ENCODE results near the gene PPP2R1B.
A peak's percentile ranks its signal among the peaks of the same experiment; 100 is the strongest.
"Not testable (repeated sequence)": the region's sequence is repeated elsewhere in the genome, so short reads cannot be mapped to it uniquely, and the experiment has no call there.

The PPP2R1B gene

DNA sequence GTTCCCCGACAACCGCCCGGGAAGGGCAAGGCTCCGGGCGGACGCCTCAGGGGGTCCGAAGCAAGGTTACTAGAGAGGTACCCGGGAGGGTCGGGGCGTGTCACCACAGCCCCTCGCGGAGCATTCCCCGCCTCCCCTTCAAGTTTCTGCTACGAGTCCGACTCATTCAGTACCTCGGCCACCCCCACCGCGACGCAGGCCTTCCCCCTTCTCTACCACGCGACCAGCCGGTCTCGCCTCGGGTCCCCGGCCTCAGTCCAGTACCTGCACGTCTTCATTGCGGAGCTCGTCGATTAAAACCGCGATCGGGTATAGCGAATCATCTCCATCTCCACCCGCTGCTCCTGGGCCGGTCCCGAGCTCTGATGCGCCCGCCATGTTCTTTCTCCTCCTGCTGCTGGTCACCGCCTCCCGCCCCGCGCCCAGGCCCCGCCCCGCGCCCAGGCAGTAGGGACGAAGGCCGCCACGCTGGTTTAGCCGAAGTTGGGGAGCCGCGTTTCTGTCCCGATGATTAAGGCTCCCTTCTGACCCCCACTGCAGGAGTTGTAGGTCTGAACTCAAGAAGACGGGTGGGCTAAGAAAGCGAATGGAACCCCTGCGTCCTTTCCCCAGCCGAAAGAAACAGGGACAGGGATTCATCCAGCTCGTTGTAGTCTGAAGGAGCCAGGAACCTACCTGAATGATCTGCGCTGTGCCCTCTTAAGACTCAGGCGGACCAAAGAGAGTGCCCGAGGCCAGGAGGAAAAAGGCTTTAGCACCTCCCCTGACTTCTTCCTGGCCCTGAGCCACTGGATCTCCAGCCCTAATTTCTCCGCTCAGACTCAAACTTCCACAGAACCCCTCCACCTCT is at the start of gene PPP2R1B:
Gene PPP2R1B (minus strand): TSS at position 406 of the 850 bp plus-strand sequence. CDS start 28 bp downstream, at position 378.
- DNase-seq (ENCODE audit: low spot score) = peak; percentile 92

GRCh38 chr11:111815489-111815888 is 49.3 kb upstream of the PPP2R1B start:
- no peak for DNase-seq (ENCODE audit: low spot score)

GRCh38 chr11:111814557-111815320 is 48.5 kb upstream of the PPP2R1B start:
- no peak for DNase-seq (ENCODE audit: low spot score)

GRCh38 chr11:111814106-111814505 is 47.9 kb upstream of the PPP2R1B start:
- no peak for DNase-seq (ENCODE audit: low spot score)

DNA sequence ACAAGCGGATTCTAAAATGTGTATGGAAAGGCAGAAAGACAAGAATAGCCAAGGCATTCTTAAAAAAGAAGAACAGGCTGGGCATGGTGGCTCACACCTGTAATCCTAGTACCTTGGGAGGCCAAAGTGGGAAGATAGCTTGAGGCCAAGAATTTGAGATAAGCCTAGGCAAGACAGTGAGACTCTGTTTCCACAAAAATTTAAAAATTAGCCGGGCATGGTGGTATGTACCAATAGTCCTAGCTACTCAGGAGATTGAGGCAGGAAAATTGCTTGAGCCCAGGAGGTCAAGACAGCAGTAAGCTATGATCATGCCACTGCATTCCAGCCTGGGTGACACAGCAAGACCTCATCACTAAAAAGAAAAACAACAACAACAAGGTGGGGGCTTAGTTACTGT is 46.0 kb upstream of the PPP2R1B start:
- DNase-seq (ENCODE audit: low spot score) = no peak

DNA sequence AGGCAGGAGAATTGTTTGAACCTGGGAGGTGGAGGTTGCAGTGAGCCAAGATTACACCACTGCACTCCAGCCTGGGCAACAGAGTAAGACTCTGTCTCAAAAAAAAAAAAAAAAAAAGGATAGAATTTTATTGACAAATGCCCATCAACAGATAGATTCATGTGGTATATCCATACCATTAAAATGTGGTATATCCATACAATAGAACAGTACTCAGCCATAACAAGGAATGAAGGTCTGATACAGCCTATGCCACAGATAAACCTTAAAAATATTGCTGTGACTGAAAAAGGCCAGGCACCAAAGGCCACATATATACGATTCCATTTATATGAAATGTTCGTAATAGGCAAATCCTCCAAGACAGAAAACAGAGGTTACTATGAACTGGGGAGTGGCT is 45.3 kb upstream of the PPP2R1B start:
- DNase-seq (ENCODE audit: low spot score) = no peak

DNA sequence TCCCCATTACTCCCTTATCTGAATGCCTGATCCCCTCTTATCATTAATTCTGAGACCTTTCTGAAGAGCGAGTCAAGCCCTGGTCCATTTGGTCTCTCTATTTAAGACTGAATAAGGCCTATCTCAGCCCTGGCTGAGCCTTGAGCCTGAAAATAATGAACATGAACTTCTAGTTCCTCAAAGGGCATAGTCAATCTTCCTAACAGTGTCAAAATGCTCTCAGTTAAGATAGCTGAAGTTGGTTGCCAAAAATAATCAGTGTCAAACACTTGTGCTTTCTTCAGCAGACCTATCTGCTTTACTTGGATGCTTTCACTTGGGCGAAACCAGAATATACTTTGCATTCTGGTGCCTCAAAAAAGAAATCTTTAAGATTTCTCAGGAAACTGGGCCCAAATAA is 42.6 kb upstream of the PPP2R1B start:
- no peak for DNase-seq (ENCODE audit: low spot score)

DNA sequence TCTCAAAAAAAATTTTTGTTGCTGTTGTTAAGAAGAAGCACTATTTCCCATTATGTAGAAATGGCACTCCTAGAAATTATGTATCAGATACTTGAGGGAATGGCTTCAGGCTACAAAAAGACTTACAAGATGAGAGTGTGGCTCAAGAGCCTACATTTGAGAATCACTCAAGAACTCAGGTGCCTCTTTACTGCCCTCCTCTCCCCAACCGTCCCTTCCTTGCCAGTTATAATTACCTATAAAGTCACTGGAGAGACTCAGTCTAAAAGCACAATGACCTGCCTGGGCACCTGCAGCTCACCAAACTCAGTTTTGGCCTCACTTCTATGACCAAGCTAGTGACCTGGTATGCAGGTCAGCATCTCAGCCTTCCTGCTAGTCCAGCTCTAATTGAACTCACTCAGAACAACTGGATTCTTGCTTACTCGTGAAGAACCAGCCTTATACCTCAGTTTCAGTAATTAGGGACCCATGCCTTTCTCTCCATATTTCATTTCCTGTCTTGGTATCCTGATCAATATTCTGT is 41.9 kb upstream of the PPP2R1B start:
- DNase-seq (ENCODE audit: low spot score) = no peak

GRCh38 chr11:111807076-111807475 is 40.9 kb upstream of the PPP2R1B start:
- DNase-seq (ENCODE audit: low spot score) = no peak

DNA sequence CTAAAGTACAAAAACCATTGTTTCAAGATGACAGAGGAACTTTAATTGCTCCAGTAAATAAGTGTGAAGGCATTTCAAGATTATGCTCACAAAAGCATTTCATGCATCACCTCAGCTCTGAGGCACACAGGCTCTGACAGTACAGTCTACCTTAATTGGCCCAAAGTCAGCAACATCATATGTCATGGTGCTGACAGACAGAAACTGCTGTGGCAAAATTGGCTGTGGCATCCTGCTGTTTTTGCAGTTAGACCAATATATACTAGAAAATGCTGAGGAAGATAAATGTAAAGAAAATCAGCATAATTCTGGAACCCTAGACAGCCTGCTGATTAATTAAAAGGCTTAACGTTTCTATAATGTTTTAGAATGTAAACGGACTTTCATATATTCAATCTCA is 34.9 kb upstream of the PPP2R1B start:
- DNase-seq (ENCODE audit: low spot score) = no peak

DNA sequence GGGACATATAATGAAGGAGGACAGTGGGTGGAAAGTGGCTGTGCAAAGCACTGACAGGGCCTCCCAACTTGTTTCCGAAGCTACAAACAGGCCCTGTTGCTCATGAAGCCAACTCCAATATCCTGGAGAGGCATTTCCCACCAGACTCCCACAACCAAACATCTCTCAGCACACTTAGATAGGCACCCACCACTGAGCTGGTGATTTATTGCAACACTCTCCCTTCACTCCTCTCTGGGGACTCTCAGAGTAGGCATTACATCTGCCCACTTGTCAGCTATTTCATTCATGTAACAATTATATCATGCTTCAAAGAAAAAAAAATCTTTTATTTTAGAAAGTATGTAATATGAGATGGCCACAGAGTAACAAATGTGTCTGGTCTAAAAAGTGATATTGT is 32.1 kb upstream of the PPP2R1B start:
- no peak for DNase-seq (ENCODE audit: low spot score)

GRCh38 chr11:111797145-111797581 is 31.0 kb upstream of the PPP2R1B start:
- no peak for DNase-seq (ENCODE audit: low spot score)

DNA sequence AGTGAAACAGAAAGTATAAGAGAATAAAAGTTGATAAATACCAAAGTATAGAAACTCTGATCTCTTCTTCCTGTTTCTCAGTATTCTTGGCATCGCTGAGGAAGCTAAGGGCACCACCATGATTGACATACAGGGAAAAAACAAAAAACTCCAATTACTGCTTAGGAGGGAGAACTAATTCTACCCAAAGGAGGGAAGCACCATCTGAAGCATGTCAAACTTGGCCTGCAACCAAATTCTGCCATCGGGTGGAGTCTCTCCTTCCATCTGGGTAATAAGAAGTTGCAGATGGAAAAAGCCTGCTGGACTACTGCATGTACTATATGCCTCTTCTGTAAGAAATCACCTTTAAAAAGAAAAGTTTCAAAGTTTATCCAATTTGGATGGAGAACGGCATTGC is 30.5 kb upstream of the PPP2R1B start:
- no peak for DNase-seq (ENCODE audit: low spot score)

DNA sequence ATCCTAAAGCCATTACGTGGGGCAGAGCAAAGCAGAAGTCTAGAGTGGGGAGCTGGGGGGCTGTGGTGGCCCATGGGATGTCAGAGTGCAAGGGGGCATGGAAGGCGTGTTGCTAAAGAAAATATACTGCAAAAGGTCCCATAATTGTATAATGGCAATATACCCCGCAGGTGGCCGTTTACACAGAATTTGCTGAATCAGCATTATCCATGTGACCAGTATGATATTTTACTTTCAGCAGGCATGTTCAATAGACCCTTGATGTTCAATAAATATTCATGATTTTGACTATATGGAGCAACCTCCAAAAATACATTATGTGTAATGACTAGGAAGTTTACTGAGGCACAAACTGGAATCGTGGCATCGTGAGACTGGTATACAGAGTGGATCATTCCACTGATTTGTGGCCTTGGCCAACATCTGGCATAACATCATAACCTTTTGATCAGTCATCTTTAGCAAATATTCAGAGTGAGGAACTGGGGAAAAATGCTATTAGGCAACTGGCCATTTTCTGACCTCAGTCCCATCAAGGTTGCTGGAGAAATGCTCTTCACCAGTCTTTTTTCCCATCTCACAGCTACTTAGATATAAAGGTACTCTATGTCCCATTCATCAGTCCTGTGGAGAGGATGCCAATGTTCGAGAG is 29.3 kb upstream of the PPP2R1B start:
- no peak for DNase-seq (ENCODE audit: low spot score)

- no peak for DNase-seq (ENCODE audit: low spot score)
These were observed 27.7 kb upstream of the PPP2R1B start for GRCh38 chr11:111793863-111794262.

DNA sequence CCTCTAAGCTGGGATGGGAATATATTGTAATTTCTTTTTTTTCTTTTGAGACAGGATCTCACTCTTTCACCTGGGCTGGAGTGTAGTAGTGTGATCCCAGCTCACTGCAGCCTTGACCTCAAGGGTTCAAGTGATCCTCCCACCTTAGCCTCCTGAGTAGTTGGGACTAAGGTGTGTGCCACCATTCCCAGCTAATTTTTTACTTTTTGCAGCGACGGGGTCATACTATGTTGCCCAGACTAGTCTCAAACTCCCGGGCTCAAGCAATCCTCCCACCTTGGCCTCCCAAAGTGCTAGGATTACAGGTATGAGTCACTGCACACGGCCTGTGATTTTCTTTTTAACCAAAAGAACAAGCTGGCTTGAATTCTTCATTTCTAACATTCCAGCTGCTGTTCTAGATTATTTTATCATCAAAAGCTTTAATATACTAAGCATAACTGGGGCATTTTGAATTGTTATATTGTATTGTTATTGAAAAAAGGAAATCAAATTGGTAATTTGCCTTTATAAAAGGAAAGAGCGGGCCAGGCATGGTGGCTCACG is 26.8 kb upstream of the PPP2R1B start:
- no peak for DNase-seq (ENCODE audit: low spot score)

GRCh38 chr11:111792314-111792713 is 26.1 kb upstream of the PPP2R1B start:
- no peak for DNase-seq (ENCODE audit: low spot score)

DNA sequence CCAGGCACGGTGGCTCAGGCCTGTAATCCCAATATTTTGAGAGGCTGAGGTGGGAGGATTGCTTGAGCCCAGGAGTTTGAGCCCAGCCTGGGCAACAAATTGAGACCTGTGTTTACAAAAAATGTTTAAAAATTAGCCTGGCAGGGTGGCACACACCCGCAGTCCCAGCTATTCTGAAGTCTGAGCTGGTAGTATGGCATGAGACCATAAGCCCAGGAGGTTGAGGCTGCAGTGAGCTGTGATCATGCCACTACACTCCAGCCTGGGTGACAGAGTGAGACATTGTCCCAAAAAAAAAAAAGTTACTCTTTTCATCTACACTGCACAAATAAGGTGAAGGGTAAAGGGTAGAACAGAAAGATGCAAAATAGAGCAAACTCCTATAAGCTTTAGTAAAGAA is 22.3 kb upstream of the PPP2R1B start:
- no peak for DNase-seq (ENCODE audit: low spot score)

- no peak for DNase-seq (ENCODE audit: low spot score)
These were observed 21.9 kb upstream of the PPP2R1B start for GRCh38 chr11:111788051-111788450.

GRCh38 chr11:111785886-111786412 is 19.8 kb upstream of the PPP2R1B start:
- DNase-seq (ENCODE audit: low spot score) = no peak

GRCh38 chr11:111785076-111785475 is 18.9 kb upstream of the PPP2R1B start:
- DNase-seq (ENCODE audit: low spot score) = no peak

DNA sequence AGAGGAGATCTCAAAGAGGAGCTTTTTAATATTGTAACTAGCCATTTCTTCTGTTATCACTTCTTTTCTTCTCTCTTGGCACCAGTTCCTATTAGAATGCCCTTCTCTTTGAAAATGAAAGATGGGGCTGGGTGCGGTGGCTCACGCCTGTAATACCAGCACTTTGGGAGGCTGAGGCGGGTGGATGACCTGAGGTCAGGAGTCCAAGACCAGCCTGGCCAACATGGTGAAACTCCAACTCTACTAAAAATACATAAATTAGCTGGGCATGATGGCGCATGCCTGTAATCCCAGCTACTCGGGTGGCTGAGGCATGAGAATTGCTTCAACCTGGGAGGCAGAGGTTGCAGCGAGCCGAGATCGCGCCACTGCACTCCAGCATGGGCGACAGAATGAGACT is 18.1 kb upstream of the PPP2R1B start:
- DNase-seq (ENCODE audit: low spot score) = not testable (repeated sequence)

Measured in ecto neural progenitor cell (in vitro differentiated cells).